Posterior cingulate gyrus (tissue), 11 donors: ENCODE data around the gene DNAJB2.
A peak's percentile ranks its signal among the peaks of the same experiment; 100 is the strongest.
"Not testable (repeated sequence)": the region's sequence is repeated elsewhere in the genome, so short reads cannot be mapped to it uniquely, and the experiment has no call there.

Experiments used
- DNase-seq, 10 donors: peaks; one replicate each; pipeline versions ENCODE4 v3.0.0 to v3.0.0-alpha.2; 2020 to 2021; ENCODE audit warnings: mixed read lengths in 3 of 10
- intact Hi-C: fragments of 100-400 bp; cut with DNase I; formaldehyde crosslinking; loops from one replicate; pipeline ENCODE4 v1.15.1; 2023

DNAJB2 gene

GRCh38 chr2:219281588-219281987 lies 2.4 kb downstream of the DNAJB2 start:
- peak in 2 of 10 donors; percentile 47 to 73 for DNase-seq
- intact Hi-C loops, result no loop called here

DNA sequence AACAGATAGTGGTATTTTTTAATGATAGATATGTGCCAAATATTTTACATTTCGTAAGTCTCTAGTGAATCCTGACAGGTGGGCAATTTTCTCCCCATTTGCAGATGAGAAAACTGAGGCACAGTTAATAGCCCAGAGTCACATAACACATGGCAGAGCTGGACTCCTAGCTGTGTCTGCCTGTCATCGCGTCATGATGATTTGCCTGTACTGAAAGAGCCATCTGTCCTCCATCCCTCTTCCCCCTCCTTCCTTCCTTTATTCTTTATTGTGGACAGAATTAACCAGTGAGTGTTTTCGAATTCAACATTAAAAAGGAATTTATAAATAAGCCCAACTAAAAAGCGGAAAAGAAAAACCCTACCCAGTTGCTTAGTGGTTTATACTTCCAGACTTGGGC lies 3.2 kb downstream of the DNAJB2 start:
- peak in 3 of 10 donors; percentile 47 to 88 (median 60) for DNase-seq
- intact Hi-C loops, result no loop called here

- peak in 3 of 10 donors; percentile 70 to 92 (median 89) for DNase-seq
Measured at GRCh38 chr2:219282943-219283581, 3.9 kb downstream of the DNAJB2 start.

GRCh38 chr2:219284501-219285372 lies 5.6 kb downstream of the DNAJB2 start:
- intact Hi-C loops, result no loop called here
- DNase-seq, result peak in 1 of 10 donors; percentile 81

More at GRCh38 chr2:219282943-219283581, 3.9 kb downstream of the DNAJB2 start:
- intact Hi-C loops, result no loop called here

DNA sequence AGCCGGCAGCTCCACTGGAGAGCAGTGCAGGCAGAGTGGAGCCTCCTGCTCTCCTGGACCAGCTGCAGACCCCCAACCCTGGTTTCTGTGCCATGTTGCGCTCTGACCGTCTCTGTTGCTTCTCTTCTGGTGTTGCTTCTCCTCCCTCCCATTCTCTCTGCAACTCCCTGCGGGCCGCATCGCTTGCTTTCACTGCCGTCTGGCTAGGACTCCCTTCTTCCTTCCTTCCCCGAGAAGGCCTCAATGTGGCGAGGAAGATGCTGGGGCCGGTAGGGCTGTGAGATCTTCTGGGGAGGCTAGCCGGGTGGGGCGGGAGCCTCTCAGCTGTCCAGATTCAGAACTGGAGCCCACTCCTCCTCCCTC lies 6.2 kb downstream of the DNAJB2 start:
- intact Hi-C loops, result no loop called here
- DNase-seq, result peak in 1 of 10 donors; percentile 74

- peak in 8 of 10 donors; percentile 55 to 96 (median 81) for DNase-seq
- intact Hi-C loops, result no loop called here
Measured at GRCh38 chr2:219285894-219286425, 6.8 kb downstream of the DNAJB2 start.

DNA sequence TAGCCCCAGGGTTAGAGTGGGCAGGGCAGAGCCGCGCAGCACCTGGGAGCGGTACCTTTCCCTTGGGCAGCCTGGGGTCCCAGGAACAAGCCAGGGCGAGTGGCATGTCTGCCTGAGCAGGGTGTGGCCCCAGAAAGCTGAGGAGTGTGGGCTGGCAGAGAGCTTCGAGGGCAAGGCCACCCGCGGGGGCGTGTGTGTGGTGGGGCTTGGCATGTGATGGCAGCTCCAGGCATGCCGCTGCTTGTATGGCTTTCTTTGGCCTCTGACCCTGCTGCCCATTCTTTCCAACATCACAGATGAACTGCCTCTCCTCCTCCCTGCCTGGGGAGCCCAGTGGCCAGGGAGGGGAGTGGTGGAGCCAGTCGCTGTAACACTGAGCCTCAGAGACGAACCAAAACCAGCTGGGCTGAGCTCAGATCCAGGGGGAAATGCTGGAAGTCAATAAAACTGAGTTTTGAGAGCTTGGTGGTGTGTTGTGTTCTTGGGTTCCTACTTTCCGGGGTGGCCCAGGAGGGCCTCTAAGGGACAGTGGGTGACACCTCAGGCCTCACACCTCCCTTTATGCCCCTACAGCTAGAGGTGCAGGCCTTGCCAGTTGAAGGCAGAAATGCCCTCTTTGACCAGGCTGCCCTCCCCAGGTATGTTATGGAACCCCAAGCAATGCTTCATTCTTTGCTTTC lies 7.4 kb downstream of the DNAJB2 start:
- peak in 4 of 10 donors; percentile 51 to 94 (median 70) for DNase-seq
- intact Hi-C loops, result no loop called here

DNA sequence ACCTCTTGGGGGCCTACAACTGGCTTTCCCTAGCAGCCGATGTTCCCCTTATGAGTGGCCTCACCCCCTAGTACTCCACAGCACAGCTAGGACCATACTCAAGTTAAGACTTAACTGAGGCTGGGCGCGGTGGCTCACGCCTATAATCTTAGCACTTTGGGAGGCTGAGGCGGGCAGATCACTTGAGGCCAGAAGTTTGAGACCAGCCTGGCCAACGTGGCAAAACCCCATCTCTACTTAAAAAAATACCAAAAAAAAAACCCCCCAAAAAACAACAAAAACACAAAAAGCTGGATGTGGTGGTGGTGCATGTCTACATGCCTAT lies 7.9 kb downstream of the DNAJB2 start:
- intact Hi-C loops, DNase-seq: not testable (repeated sequence)

DNA sequence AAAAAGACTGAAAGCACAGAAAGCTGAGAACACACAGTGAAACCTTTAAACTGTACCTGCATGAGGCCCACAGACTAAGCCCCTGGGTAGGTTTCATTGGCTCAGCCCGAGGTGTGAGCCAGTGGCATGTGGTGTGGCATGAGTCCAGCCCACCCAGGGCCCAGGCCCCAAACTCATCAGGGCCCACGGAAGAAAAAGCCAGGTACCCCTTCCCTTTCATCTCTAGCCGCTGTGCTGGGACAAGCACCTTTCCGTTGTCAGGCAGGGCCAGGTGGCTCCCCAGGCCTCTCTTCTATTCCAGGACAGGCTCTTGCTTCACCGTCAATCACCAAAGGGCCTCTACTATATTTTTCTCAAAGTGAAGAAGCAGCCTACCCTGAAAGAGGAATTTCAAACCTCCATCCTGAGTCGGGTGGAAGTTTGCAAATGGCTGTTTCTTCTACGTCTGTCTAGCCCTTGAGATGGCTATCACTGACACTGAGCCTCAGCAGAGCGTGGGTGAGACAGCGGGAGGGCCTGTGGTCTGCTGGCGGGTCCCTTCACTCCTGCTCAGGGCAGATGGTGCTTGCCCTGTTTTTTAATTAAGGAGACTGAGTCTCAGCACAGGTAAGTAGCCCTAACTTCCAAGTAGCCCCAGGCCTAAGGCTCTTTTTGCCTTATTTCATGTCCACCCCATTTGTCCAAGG lies 8.6 kb downstream of the DNAJB2 start:
- peak in 1 of 10 donors; percentile 62 for DNase-seq
- intact Hi-C loops, result no loop called here

- intact Hi-C loops, result no loop called here
Measured at GRCh38 chr2:219289195-219289536, 10.0 kb downstream of the DNAJB2 start.

DNA sequence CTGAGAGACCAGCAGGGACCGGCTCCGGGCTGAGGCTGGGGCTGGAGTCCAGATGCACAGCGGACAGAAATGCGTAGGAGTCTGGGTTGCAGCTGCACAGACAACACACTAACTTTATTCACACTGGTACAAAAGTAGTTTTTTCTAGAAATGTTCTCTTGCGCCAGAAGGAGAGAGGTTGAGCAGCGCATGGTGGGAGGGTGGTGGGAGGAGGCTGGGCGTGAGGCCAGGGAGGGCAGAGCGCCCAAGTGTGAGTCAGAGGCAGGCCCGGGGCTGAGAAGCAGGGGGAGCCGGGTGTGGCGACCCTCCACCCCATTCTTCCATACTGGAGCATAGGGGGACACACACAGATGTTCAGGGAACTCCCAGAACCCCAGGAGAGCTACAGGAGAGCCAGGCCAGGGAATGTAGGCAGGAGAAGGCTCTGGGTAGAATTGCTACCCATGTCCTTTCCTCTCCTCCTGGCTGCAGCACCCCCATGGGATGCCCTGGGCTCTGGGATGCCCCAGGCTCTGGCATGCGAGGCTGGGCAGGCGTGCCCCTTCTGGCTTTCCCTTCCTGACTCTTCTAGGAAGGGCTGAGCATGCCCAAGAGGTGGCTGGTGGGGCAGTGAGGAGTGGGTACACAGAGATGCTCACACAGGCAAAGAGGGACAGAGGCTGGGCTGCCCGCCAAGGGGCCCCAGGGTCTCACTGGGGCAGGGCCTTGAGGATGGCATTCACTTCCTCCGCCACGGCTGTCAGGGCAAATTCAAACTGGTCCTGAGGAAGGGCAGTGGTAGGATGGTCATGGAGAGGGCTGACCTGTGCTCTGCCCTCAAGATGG lies 10.6 kb downstream of the DNAJB2 start:
- intact Hi-C loops, result no loop called here
- peak; percentile 68 to 98 (median 86) for DNase-seq

More at GRCh38 chr2:219289195-219289536, 10.0 kb downstream of the DNAJB2 start:
- DNase-seq, result no peak

DNA sequence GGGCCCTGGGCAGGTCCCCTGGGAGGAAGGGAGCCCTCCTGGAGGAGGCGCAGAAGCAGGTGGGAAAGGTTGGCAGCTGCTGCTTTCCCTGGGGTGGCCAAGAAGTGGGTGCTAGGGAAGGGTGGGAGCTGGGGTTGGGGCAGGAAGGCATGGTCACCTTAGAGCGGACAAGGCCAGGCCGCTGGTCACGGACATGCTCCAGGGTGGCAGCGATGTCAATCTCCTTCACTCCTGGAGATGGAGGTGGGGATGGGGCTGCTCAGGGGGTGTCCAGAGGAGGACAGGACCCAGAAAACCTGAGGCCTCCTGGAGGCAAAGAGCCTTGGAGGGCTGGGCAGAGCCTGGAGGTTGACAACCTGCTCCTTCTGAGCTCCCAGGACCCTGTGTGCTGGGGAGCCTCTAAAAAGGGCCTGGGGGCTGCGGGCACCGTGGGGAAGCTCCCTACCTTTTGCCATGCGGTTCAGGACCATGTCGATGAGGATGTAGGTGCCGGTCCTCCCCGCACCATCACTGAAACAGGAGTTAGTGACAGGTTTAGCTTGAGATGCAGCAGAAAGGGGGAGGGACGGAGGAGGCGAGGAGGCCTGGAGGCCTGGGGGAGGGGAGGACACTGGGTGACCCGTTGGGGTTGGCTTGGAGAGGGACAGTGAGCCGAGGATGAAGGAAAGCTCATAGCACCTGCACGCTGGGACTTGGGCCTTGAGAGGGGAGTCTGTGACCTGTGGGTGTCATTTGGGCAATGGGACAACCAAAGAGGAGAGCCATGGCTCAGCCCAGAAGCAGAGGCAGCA lies 11.4 kb downstream of the DNAJB2 start:
- DNase-seq, result peak in 1 of 10 donors; percentile 76
- intact Hi-C loops, result no loop called here

DNA sequence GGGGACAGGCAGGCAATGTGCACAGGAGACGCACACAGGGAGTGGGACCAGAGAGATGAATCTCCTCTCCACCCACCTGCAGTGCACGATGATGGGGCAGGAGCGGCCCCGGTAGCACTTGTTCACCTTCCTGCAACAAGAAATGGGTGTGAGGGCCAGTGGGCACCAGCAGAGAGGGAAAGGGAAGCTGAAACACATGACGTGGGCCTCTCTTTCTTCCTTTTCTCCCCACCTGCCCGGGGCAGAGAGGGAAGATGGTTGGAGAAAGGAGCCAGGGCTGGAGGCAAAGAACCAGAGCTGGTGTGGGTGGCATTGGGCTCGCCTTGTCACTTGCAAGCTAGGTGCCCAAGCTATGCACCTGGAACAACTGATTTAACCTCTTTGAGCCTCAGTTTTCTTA lies 12.2 kb downstream of the DNAJB2 start:
- intact Hi-C loops, result no loop called here
- DNase-seq, result peak in 1 of 10 donors; percentile 66

DNA sequence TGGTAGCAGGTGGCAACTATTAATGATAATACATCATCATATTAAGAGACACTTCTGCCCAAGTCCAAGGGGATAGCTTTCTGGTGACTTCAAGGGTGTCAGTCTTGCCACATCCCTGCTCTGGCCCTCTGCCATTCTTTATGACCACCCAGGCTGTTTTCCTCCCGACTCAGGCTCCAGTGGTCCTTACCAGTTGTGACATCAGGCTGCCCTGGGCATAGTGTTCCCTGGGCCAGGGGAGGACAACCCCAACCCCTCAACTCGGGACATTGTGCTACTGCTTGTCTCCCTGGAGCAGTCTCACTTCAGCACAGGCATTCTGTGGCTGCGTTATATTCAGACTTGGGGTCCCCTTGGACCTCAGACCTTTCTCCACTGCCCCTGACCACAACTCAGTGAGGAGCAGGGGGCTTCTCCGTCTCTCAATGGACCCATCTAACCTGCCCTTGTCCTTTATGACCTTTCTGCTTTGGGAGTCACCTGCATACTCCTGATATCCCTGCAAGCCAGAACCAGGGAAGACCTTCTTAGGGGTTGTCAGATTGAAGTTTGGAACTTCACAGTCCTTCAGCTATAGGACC lies 12.8 kb downstream of the DNAJB2 start:
- intact Hi-C loops, result no loop called here

GRCh38 chr2:219292616-219293015 lies 13.4 kb downstream of the DNAJB2 start:
- intact Hi-C loops, result no loop called here
- peak in 1 of 10 donors; percentile 72 for DNase-seq

More for the DNA sequence above, 12.8 kb downstream of the DNAJB2 start:
- DNase-seq, result peak in 1 of 10 donors; percentile 39

- intact Hi-C loops, result no loop called here
- DNase-seq, result peak in 2 of 10 donors; percentile 10 to 72
Measured at GRCh38 chr2:219293736-219294231, 14.6 kb downstream of the DNAJB2 start.

DNA sequence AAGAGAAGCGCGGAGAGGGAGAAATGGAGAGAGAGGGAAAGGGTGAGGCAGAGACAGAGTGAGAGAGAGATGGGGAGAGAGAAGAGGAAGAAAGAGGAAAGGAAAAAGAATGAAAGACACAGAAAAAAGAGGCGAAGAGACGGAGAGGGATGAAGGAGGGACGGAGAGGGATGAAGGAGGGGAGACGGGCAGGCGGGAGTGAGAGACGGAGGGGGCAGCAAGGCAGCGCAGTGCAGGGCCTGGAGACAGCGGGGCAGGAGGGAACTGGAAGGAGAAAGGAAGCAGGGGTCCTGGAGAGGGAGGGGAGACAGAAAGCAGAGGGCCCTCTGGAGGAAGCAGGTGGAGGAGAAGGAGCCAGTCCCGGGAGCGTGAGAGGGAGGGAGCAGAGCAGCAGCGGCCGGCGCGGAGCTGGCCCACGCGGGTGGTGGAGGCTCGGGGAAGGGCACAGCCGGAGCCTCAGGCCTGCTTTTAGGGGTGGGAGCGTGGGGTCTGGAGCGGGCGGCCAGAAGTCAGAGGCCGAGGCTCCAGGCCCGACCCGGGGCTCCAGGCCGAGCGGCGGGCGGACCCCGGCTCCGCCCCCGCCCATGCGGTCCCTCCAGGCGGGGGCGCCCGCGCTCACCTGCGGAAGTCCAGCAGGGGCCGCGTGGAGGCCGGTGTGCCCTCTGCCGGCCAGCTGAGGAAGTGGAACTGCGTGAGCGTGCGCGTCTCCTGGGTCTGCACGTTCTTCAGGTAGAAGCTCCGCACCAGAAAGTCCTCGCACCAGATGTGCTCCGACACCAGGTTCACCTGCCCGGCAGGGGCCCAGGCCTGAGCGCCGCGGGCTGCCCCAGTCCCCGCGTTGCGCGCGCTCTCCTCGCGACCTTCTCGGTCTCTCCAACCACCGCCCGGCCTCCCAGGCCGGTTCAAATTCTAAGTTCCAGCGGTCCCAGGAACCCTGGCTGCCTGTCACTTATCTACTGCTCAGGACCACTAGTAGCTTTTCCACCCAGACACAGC lies 15.5 kb downstream of the DNAJB2 start:
- peak; percentile 77 to 98 (median 84) for DNase-seq
- intact Hi-C loops, result loop anchor here (5.0 kb wide), 2 partner anchors 52 to 117 kb away; partner anchors contain the start of genes CNPPD1 and RETREG2
